HG03439 (cell line): ENCODE measurements around the gene AHCYL1.

Experiments used
- ATAC-seq: cut with Tn5 transposase; IDR thresholded peaks from one replicate; pipeline ENCODE4 v1.9.1; 2021; ENCODE audit warnings: mild to moderate bottlenecking, moderate library complexity; ENCODE audit not compliant: unreplicated experiment

Gene AHCYL1

GRCh38 chr1:110034451-110035235 is 50.1 kb downstream of the AHCYL1 start, which contains the start of gene STRIP1:
STRIP1 (plus strand) TSS chr1:110034624; CDS start chr1:110034638, 14 bp downstream.
- peak; percentile 86 for ATAC-seq

- no peak for ATAC-seq
These were observed 50.7 kb downstream of the AHCYL1 start for GRCh38 chr1:110035236-110035752.

- ATAC-seq, result no peak
These were observed 53.7 kb downstream of the AHCYL1 start for GRCh38 chr1:110038271-110038670.

GRCh38 chr1:110039641-110040040 is 55.1 kb downstream of the AHCYL1 start:
- no peak for ATAC-seq

GRCh38 chr1:110040548-110040947 is 56.0 kb downstream of the AHCYL1 start:
- ATAC-seq, result no peak

- no peak for ATAC-seq
These were observed 58.5 kb downstream of the AHCYL1 start for GRCh38 chr1:110043016-110043415.

- ATAC-seq, result no peak
These were observed 62.9 kb downstream of the AHCYL1 start for GRCh38 chr1:110047463-110047862.

GRCh38 chr1:110048240-110048639 is 63.7 kb downstream of the AHCYL1 start:
- ATAC-seq, result no peak

GRCh38 chr1:110048923-110049601 is 64.5 kb downstream of the AHCYL1 start:
- ATAC-seq, result no peak

- no peak for ATAC-seq
These were observed 65.4 kb downstream of the AHCYL1 start for GRCh38 chr1:110049801-110050601.

GRCh38 chr1:110050602-110051261 is 66.2 kb downstream of the AHCYL1 start:
- ATAC-seq, result no peak

GRCh38 chr1:110051262-110051648 is 66.7 kb downstream of the AHCYL1 start:
- ATAC-seq, result no peak

- ATAC-seq, result no peak
These were observed 69.2 kb downstream of the AHCYL1 start for GRCh38 chr1:110053552-110054428.

GRCh38 chr1:110055493-110056284 is 71.1 kb downstream of the AHCYL1 start:
- ATAC-seq, result no peak

GRCh38 chr1:110056285-110056683 is 71.7 kb downstream of the AHCYL1 start:
- no peak for ATAC-seq

GRCh38 chr1:110056776-110057175 is 72.2 kb downstream of the AHCYL1 start:
- no peak for ATAC-seq

GRCh38 chr1:110057963-110058518 is 73.5 kb downstream of the AHCYL1 start:
- no peak for ATAC-seq

GRCh38 chr1:110058591-110058990 is 74.0 kb downstream of the AHCYL1 start:
- no peak for ATAC-seq
